ENCODE results near the gene ULK1.
A peak's percentile ranks its signal among the peaks of the same experiment; 100 is the strongest.
"Not testable (repeated sequence)": the region's sequence is repeated elsewhere in the genome, so short reads cannot be mapped to it uniquely, and the experiment has no call there.

Gene ULK1

DNA sequence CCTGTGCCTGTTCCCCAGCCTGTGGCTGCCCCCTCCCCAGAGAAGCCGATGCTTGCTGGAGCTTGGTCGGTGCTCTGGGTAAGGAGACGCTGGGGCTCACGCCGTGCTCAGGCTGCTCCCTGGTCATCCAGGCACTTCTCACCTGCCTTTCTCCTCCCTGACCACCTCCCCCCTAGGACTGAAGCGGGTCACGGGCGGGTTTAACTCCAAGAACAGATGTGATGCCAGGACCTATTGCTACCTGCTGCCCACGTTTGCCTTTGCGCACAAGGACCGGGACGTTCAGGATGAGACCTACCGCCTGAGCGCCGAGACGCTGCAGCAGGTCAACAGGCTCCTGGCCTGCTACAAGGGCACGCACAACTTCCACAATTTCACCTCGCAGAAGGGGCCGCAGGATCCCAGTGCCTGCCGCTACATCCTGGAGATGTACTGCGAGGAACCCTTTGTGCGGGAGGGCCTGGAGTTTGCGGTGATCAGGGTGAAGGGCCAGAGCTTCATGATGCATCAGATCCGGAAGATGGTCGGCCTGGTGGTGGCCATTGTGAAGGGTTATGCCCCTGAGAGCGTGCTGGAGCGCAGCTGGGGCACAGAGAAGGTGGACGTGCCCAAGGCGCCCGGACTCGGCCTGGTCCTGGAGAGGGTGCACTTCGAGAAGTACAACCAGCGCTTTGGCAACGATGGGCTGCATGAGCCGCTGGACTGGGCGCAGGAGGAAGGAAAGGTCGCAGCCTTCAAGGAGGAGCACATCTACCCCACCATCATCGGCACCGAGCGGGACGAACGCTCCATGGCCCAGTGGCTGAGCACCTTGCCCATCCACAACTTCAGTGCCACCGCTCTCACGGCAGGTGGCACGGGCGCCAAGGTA lies 46.9 kb downstream of the ULK1 start:
- H3K4me3 ChIP-seq (ENCODE audit: low read depth, low read length) = no peak overlapping the region

DNA sequence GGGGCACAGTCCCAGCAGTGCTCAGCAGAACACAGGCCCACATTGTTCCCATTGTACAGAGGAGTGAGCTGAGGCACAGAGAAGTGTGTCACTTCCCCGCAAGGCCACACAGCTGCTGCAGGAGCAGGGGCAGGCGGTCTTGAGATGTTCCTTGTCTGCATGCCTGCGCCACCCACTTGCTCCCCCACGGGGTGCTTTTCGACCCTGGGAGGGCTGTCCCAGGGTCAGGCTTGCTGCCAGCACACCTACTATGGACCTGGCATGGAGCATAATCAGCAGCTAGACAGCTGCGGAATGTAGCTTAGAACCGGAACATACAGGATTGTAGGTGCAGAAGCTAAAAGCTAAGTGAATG lies 47.5 kb downstream of the ULK1 start:
- H3K4me3 ChIP-seq (ENCODE audit: low read depth, low read length) = no peak overlapping the region

DNA sequence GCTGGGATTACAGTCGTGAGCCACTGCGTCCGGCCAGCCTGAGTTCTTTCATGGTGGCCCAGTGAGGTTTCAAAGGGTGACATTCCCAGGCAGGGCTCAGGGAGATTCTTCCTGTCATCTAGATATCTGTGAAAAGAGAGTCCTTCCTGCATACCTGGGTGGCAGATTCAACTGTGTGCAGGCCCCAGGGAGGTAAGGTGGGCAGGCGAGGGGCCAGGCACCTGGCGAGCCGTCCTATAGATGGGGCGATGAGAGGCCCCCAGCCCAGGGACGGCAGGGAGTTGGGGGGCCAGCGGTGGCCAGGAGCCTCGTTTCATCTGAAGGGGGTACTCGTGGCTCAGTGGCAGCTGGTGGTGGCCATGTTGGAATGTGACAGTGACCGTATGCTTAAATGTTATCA lies 48.2 kb downstream of the ULK1 start:
- H3K4me3 ChIP-seq (ENCODE audit: low read depth, low read length) = no peak overlapping the region

DNA sequence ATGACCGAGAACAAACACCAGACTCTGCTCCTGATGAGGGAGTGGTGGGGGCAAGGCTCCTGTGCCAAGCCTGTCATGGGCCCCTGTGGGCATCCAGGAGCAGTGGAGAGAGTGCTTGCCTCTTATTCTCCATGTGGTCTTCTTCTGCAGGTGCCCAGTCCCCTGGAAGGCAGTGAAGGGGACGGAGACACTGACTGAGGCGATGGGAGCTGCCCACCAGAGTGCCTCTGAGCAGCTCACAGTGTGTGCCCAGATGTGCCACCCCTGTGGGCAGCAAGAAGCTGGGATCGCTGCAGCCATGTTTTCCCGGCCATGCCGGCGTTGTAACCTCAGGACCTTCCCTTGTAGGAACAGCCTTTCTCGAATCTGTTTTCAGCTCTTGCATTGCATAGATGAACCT lies 49.0 kb downstream of the ULK1 start:
- no peak overlapping the region for H3K4me3 ChIP-seq (ENCODE audit: low read depth, low read length)

DNA sequence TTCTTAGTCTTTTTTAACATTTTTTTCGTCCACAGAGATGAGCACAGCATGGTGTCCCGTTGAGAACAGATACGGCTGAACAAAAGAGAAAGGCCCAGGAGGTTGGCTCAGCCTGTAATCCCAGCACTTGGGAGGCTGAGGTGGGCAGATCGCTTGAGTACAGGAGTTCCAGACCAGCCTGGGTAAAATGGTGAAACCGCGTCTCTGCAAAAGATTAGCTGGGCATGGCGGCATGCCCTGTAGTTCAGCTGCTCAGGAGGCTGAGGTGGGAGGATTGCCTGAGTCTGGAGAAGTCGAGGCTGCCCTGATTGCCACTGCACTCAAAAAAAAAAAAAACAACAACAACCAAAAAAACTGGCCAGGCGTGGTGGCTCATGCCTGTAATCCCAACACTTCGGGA lies 49.5 kb downstream of the ULK1 start:
- H3K4me3 ChIP-seq (ENCODE audit: low read depth, low read length) = no peak overlapping the region

DNA sequence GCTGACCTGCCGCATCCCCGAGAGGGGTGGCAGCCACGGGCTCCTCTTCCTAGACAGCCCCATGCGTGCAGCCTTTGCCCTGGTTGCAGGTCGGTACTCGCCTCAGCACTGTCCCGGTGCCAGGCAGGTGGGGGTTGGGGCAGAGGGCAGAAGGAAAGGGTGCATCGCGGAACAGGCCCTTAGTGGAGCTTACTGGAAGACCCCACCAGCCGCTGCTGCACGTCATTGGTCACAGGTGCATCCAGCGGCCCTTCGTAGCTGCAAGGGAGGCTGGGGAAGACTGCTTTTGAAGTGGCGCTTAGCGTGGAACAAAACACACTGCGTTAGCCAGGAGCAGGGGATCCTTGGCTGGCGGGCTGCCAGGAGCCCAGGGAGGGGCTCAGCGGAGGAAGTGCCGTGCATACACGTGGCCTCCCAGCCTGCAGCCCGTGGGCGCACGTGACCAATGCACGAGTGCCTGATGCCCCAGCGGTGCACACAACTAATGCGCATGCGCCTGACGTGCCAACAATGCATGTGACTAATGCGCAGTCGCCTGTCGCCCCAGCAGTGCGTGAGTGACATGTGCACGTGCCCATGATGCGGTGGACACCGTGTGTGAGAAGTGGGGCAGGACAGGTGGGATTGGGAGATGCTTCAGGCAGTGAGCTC lies 50.3 kb downstream of the ULK1 start:
- no peak overlapping the region for H3K4me3 ChIP-seq (ENCODE audit: low read depth, low read length)

DNA sequence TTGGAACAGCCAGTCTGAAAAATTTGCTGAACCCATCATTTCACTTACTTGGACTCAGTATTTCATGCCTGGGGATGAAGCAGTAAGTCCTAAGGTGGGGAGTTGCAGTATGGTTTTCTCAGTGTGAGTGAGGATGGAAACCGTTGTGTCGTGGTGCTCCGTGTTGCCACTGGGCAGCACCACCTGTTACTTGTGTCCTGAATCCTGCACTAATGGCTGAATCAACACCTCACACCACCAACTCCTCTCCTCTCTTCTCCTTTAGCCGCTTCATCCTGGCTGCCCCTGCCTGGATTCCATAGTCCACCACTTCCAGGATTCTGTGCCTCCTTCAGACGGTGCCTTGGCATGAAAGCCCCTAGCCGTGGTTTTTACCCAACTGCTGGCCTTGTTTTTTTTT lies 52.3 kb downstream of the ULK1 start:
- H3K4me3 ChIP-seq (ENCODE audit: low read depth, low read length) = no peak overlapping the region

DNA sequence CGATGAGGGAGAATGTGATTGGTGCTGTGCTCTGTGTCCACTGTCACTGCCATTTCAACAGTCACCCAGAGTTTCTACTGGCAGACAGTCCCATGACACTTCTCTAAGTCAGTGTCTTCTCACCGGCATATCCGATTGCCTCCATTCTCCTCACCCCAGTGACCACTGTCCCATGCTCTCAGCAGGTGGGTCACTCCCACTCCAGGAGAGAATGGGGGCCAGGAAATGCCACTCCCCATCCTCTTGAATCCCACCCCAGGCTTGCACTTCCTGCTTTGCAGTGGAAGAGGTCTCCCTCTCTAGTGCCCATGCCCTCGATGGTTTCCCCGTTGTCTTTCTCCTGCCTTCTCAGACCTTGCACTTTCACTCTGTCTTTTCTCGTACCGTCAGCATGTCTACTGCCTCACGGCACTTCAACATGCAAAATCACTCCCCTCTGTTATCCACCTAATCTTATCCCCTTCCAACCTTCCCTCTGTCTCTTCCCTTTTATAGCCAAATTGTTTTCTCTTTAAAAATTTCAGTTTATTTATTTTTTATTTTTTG lies 53.1 kb downstream of the ULK1 start:
- no peak overlapping the region for H3K4me3 ChIP-seq (ENCODE audit: low read depth, low read length)

DNA sequence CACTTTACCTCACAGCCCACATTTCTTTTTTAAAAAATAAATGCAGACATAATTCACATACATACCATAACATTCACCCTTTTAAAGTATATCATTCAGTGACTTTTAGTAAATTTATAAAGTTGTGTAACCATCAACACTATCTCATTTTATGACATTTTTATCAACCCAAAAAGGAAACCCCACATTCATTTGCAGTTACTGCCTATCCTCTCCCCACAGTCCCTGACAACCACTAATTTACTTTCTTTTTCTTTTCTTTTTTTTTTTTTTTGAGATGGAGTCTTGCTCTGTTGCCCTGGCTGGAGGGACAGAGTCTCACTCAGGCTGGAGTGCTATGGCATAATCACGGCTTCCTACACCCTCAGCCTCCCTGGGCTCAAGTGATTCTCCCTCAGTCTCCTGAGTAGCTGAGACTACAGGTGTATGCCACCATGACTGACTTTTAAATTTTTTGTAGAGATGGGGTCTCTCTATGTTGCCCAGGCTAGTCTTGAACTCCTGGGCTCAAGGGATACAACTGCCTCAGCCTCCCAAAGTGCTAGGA lies 53.8 kb downstream of the ULK1 start:
- no peak overlapping the region for H3K4me3 ChIP-seq (ENCODE audit: low read depth, low read length)

DNA sequence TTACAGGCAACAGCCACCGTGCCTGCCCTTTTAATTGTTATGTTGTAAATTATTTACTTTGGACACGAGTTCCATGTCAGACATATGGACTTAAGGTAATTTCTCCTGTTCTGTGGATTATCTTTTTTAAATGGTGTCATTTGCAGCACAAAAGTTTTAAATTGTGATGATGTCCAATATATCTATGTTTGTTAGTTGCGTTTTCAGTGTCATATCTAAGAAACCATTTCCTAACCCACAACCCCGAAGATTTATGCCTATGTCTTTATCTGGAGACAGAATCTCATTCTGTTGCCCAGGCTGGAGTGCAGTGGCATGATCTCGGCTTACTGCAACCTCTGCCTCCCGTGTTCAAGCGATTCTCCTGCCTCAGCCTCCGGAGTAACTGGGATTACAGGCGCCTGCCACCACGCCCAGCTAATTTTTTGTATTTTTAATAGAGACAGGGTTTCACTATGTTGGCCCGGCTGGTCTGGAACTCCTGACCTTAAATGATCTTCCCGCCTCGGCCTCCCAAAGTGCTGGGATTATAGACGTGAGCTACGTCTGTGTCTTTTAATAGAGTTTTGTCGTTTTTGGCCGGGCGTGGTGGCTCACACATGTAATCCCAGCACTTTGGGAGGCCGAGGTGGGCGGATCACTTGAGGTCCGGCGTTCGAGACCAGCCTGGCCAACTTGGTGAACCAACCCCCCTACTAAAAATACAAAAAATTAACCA lies 54.5 kb downstream of the ULK1 start:
- H3K4me3 ChIP-seq (ENCODE audit: low read depth, low read length) = not testable (repeated sequence)

DNA sequence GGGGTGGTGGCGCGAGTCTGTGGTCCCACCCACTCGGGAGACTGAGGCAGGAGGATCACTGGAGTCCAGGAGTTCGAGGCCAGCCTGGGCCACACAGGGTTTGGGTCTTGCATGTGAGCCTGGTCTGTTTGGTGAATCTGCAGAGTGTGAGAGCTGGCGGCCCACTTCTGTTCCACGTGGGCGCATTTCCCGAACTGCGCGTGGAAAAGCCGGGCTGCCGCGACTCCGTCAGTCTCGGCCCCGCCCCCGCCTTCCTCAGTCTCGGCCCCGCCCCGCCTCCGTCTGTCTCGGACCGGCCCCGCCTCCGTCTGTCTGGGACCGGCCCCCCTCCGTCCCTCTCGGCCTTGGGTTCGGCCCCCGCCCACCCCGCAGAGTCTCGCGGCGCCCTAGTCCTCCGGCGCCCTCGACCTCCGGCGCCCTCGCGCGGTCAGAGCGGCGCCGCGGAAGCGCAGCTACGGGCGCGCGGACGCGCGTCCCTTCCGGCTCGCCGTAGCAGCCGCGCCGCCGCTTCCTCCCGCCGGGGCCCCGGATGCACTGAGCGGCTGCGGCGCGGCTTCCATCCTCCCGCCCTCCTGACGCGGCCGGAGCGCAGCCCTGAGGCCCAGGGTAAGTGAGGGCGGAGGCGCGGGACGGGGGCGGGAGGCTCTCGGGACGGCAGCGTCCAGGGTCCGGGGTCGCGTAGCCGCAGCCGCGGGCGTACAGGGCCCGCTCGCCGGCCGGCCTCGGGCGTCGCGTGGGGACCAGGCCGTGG lies 55.2 kb downstream of the ULK1 start, which contains the start of gene EP400:
Gene EP400, plus strand, starts transcription at position 512 of the 751 bp plus-strand sequence. CDS start 10,678 bp downstream, outside the sequence.
- peak within 1 kb of the TSS; percentile 82 for H3K4me3 ChIP-seq (ENCODE audit: low read depth, low read length)

DNA sequence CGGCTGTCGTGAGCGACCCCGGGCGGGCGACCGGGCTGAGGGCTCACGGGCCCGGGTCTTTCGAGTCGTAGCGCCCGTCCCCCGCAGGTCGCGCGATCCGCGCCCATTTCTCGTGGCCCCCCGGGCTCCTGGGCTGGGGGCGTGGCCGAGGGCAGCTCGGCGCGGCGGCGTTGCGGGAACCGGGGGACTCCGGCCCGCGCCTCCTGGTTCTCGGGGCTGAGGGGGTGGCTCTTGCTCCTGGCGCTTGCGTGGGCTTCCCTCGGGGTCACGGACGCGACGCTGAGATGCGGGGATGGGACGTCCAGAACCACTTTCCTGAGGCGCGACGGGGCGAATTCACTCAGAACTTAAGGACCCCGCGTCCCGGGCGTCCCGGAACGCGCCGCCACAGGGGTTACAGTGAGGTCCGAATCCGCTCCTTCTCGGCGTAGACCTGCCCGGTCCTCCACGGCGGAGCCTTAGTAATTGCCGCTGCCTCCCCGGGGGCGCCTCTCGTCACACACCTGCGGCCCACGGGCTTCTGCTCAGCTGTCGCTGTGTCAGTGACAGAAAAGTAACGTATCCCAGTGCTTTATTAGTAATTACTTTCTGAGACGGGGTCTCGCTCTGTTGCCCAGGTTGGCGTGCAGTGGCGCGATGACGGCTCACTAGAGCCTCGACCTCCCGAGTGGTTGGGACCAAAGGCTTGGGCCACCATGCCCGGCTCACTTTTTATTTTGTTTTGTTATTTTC lies 55.9 kb downstream of the ULK1 start:
- peak overlapping the region; percentile 82 for H3K4me3 ChIP-seq (ENCODE audit: low read depth, low read length)

DNA sequence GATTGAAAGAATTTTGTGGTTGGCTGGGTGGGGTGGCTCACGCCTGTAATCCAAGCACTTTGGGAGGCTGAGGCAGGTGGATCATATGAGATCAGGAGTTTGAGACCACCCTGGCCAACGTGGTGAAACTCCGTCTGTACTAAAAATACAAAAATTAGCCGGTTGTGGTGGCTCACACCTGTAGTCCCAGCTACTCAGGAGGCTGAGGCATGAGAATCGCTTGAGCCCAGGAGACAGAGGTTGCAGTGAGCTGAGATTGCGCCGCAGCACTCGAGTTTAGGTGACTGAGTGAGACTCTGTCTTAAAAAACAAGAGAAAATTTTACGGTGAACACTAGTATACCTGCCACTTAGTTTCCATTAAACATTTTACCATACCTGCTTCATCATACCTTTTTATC lies 59.4 kb downstream of the ULK1 start:
- H3K4me3 ChIP-seq (ENCODE audit: low read depth, low read length) = not testable (repeated sequence)

DNA sequence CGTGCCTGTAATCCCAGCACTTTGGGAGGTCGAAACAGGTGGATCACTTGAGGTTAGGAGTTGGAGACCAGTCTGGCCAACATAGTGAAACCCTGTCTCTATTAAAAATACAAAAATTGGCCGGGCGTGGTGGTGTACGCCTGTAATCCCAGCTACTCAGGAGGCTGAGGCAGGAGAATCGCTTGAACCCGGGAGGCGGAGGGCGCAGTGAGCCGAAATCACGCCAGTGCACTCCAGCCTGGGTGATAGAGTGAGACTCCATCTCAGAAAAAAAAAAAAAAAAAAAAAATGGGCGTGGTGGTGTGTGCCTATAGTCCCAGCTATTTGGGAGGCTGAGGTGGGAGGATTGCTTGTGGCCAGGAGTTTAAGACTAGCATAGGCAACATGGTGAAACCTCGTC lies 60.0 kb downstream of the ULK1 start:
- not testable (repeated sequence) for H3K4me3 ChIP-seq (ENCODE audit: low read depth, low read length)

DNA sequence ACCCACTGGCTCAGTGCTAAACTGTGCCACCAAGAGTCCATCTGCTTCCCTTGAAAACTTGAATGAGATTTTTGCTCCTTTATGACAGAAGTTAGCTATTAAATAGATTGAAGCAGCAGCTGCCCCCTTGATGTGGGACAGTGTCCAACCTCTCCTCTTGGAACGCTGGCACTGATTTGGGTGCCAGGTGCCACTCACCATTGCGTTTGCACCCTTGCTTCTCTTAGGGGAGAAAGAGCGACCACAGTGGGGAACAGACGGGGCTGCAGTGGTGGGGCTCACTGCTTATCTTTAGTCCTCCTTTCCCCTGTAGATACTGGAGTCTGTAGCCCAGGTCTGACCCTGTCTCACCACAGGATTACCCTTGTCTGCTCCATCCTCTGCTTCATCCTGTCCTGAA lies 64.7 kb downstream of the ULK1 start:
- H3K4me3 ChIP-seq (ENCODE audit: low read depth, low read length) = no peak overlapping the region

DNA sequence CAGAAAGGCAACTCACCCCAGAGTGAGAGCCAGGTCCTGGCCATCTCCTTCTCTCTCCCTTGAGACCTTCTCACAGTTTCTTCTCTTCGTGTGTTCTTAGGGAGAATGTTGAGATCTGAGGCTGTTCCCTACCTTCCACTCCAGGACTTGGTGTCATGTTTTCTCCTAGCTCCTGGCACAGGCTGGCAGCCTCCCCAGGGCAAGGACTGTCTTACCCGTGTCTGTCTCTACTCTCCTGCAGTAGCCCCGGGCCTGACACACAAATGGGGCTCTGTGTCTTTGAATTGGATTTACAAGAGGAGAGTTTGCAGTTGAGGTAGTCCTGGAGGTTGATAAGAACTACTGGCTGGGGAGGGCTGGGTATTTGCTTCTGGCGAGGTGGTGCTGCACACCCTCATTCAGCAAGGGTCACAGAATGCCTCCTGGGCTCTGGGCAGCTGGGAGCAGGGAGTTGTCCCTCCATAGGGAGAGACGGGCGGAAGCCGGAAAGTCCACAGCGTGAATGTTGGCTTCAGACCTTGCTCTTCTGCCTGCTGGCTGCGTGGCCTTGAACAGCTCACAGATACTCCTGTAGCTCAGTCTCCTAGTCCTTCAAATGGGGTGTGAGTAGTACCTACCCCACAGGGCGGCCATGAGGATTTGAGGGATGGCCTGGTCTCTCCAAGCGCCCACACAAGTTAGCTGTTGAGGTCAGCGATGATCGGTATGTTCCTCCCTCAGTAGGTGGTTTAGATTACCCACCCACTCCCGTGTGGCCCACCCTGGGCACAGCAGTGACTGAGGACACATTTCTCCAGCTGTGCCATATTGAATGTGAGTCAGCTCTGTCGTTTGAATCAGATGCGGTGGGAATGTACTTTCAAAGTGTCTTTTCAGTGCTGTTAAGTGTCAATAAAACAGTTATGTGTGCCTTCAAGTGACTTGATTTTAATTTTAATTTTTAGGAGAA lies 65.5 kb downstream of the ULK1 start:
- no peak overlapping the region for H3K4me3 ChIP-seq (ENCODE audit: low read depth, low read length)

DNA sequence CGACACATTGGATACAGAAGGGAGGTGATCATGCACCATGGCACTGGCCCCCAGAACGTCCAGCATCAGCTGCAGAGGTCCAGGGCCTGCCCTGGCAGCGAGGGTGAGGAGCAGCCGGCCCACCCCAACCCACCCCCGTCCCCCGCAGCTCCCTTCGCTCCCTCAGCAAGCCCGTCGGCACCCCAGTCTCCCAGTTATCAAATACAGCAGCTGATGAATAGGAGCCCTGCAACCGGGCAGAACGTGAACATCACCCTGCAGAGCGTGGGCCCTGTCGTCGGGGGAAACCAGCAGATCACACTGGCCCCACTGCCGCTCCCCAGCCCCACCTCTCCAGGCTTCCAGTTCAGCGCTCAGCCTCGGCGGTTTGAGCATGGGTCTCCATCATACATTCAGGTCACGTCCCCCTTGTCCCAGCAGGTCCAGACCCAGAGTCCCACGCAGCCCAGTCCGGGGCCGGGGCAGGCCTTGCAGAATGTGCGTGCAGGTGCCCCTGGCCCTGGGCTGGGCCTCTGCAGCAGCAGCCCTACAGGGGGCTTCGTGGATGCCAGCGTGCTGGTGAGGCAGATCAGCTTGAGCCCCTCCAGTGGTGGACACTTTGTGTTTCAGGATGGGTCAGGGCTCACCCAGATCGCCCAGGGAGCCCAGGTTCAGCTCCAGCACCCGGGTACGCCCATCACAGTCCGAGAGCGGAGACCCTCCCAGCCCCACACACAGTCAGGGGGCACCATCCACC lies 66.3 kb downstream of the ULK1 start:
- H3K4me3 ChIP-seq (ENCODE audit: low read depth, low read length) = not testable (repeated sequence)

DNA sequence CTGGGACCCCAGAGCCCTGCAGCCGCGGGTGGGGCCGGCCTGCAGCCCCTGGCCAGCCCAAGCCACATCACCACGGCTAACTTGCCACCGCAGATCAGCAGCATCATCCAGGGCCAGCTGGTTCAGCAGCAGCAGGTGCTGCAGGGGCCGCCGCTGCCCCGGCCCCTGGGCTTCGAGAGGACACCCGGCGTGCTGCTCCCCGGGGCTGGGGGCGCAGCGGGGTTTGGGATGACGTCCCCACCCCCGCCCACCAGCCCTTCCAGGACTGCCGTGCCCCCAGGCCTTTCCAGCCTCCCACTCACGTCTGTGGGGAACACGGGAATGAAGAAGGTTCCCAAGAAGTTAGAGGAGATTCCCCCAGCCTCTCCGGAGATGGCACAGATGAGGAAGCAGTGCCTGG lies 66.9 kb downstream of the ULK1 start:
- not testable (repeated sequence) for H3K4me3 ChIP-seq (ENCODE audit: low read depth, low read length)
